Measurements from ENCODE around the gene ADAMTS12.

ADAMTS12 gene

DNA sequence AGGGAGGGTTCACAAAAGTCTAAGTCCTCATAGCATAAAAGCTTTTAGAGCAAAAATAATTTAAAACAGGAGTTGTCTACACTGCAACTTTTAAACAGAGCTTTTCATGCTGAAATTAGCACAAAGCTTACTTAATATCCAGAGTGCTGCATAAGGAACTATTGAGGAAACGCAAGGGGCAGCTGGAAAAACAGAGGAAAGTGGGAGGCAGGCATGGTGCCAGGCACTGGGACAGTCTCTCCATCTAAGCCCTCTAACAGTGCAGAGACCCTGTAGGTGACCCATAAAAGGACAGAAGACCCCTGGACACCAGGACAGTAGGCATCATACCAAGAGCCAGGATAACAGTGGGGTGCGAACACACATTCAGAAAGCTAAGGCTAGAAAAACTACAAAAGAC is 49.3 kb downstream of the ADAMTS12 start:
- no peak for DNase-seq

GRCh38 chr5:33841891-33842290 is 49.9 kb downstream of the ADAMTS12 start:
- DNase-seq = no peak

GRCh38 chr5:33840927-33841547 is 50.8 kb downstream of the ADAMTS12 start:
- DNase-seq = no peak

- no peak for DNase-seq
Measured at GRCh38 chr5:33837301-33837700, 54.5 kb downstream of the ADAMTS12 start.

- DNase-seq = no peak
Measured at GRCh38 chr5:33834334-33834733, 57.5 kb downstream of the ADAMTS12 start.

DNA sequence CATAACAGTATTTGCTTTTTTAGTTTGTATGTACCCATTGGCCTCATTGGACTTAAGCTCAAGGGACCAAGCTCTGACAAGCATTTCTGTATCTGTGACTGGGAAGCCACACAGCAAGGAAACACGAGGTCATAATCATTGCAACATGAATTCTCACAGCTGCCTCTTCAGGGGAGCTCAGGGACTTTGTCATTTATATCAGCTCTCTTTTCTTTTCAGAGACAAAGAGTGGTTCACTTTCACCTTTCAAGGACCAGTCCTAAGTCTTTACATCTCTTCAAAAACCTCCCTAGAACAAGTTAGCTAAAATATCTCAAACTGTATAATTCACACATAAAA is 58.6 kb downstream of the ADAMTS12 start:
- DNase-seq = no peak

DNA sequence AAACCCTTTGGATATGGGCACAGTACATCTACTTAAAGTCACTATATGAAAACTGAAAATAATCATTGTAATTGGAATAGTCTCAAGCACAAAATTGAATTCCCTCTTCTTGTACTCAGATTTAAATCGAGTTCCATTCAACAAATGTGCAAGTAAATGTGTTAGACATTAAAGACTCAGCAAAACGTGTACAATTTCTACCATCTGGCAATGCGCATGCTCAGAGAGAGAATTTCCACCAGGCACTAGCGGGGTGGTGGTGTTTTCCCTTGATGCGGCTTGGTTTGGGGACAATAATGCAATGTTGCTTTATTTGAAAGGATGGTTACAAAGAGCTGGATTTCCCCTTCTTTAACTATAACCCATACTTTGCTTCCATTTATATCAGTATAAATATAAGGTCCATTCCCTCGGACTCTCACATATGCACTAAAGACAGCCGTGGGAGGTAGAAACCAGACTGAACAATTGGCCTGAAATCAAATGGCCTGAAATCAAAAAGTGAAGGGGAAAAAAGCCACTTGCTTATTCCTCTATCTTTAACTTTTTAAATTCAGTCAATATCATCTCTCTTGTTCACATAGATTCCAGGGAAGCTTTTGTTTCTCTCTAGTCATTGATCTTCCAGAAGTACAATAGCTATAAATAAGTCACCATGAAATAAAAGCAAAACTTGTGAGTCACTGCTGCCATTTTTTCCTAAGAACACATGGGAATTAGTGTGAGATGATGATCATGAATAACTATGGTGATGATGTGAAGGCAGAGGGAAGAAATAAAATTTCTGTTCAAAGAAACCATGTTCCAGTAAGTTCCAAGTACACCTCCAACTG is 59.2 kb downstream of the ADAMTS12 start:
- DNase-seq = no peak

DNA sequence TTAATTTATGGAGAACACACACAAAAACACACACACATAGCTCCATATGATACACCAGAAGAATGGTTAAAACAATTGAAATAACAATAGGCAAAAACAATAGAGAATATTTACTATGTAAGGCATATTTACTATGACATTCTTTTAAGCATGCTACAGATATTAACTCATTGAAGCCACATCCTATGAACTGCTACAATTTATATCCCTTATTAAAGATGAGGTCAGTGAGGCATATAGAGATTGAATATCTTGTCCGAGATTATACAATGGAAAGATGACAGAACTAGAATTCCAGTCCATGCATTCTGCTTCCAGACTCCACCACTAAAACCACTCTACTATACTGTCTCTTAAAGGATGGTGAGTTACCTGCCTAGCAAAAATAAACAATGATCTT is 60.7 kb downstream of the ADAMTS12 start:
- DNase-seq = no peak

DNA sequence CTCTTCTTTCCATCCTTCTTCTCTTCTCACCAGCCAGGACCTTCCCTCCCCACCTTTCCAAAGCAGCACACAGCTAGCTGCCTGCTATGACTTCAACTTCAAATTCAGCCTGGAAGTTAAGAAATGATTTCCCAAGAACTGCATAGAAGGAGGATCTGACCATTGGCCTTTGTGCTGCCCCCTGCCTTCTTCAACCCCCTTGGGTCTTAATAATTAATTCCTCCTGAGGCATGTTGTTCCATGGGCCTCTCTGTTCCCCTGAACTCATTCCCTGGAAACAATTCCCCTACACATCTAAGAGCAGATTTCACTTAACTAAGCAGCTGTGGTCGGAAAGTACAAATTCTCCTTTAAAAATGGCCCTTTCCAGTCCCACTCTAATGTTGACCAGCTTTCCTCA is 62.4 kb downstream of the ADAMTS12 start:
- DNase-seq = no peak

- no peak for DNase-seq
Measured at GRCh38 chr5:33828626-33829308, 63.0 kb downstream of the ADAMTS12 start.

- no peak for DNase-seq
Measured at GRCh38 chr5:33827885-33828284, 63.9 kb downstream of the ADAMTS12 start.

DNA sequence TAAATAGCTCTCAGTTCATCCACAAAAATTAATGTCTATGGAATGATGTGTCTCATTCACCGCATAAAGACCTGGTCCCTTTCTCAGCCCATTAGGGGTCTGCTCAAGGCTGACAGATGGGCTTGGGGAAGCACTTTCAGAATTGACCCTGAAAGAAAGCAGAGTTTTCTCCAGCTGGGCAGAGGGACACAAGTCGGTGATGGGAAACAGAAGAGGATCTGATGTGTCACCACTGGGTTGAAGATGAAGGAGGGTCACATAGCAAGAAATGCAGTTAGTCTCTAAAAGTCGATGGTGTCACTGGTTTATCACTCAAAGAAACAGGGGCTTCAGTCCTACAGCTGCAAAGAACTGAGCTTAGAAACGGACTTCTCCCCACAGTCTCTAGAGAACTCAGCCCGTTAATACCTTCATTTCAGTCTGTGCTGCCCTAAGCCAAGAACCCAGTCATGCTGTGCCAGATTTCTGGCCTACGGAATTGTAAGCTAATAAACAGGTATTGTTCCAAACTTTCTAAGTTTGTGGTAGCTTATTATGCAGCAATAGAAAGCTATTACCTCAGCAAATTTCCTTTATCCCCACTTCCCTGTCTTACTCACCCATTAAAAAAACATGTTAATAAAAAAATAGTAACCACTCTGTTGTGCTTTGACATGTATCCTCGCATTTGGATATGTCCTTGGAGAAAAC is 64.6 kb downstream of the ADAMTS12 start:
- no peak for DNase-seq

GRCh38 chr5:33824516-33825195 is 67.1 kb downstream of the ADAMTS12 start:
- DNase-seq = no peak

DNA sequence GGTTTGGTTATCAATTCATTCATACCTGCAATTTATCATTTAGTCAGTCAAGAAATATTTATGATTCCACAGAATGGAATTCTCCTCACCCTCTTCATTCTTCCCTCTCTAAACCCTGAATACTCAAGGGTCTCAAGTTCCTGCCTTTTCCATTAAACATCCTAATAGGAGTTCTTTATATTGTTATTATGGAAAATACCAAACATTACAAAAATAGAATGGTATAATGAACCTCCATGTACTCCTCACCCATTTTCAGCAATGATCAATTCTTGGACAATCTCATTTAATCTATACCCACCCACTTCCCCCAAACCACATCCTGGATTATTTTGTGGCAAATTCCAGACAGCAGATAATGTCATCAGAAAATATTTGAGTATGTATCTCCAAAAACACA is 74.5 kb downstream of the ADAMTS12 start:
- no peak for DNase-seq

DNA sequence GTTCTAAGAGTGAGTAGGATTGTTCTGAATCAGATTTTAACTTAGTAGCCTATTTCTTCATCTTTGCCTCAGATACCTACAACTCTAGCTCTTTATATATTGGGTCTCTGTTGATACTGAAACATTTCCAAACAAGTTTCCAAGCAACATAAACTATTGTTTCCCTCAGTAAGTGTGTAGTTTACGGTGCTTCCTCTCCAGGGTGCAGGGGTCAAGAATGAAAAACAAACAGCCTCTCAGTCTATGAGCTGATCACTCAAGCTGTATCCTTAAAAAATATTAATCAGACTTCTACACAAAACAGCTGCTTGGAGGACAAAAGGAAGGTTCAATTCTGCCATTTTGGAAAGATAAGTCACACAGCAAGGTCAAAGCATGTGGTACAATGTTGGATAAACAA is 75.0 kb downstream of the ADAMTS12 start:
- no peak for DNase-seq

GRCh38 chr5:33812746-33813145 is 79.0 kb downstream of the ADAMTS12 start:
- no peak for DNase-seq

DNA sequence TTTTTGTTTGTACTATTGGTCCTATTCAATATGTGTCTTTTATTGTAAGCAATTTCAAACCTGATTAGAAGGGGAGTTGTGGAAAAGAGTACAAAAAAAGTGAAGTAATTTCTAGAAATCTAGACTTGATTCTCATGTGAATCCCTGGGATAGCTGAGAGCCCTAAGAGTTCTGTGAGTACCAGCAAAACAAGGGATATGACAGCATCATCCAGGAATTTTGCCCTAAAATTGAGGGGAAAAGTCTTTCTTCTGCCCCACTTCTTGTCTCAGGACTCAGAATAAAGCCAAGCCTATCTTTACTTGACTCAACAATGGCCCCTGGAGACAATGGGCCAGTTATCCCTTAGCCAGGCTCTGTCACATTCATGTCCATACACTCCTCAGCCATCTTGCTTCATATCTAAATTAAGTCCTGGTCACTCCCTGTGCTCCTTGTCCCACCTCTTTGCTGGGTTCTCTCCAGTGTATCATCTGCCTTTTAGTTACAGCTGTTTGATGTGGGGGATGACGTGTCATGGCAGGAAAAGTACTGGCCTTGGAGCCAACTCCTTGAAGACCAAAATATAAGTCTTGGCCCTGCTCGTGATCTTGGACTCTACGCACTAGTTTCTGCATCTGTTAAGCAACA is 81.2 kb downstream of the ADAMTS12 start:
- DNase-seq = no peak

- no peak for DNase-seq
Measured at GRCh38 chr5:33809936-33810335, 81.9 kb downstream of the ADAMTS12 start.

GRCh38 chr5:33808699-33809098 is 83.1 kb downstream of the ADAMTS12 start:
- no peak for DNase-seq

GRCh38 chr5:33807771-33808170 is 84.0 kb downstream of the ADAMTS12 start:
- no peak for DNase-seq

- DNase-seq = no peak
Measured at GRCh38 chr5:33806738-33807442, 84.9 kb downstream of the ADAMTS12 start.

DNA sequence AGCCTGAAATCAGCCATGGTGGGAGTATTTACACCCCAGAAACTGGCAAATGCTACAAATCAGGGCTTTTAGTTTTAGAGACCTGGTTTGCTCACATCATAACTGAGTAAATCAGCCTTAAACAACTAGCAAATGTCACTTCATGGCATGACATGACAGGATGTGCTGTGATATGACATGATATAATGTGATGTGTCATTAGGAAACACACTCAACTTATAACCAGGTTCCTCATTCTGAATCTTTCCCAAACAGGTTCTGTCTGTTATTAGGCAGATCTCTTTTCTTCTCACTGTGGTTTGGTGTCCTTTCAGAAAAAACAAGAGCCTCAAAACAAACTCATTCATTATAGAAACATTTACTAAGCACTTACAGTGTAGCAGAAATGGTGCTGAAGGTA is 90.5 kb downstream of the ADAMTS12 start:
- no peak for DNase-seq
